NT2/D1 (cell line): ENCODE results near the gene LRRC4C.

Source experiments
- DNase-seq: peaks from one replicate; pipeline ENCODE4 v3.0.0-alpha.2; 2011; ENCODE audit warnings: low read depth, low spot score
- H3K27me3 ChIP-seq: 2 replicates; pipeline ENCODE4 v1.6.0; 2011; ENCODE audit warnings: mild to moderate bottlenecking; ENCODE audit not compliant: insufficient read length, insufficient read depth
- H3K36me3 ChIP-seq: 2 replicates; pipeline ENCODE4 v1.6.1; 2011; ENCODE audit warnings: mild to moderate bottlenecking, low read length, mixed read lengths; ENCODE audit not compliant: insufficient read depth, insufficient read length
- H3K4me1 ChIP-seq: 2 replicates; pipeline ENCODE4 v1.5.1; 2011; ENCODE audit not compliant: insufficient read depth, insufficient read length
- H3K4me3 ChIP-seq: 2 replicates; pipeline ENCODE4 v1.5.1; 2011; ENCODE audit warnings: low read depth; ENCODE audit not compliant: insufficient read length
- H3K9ac ChIP-seq: 2 replicates; pipeline ENCODE4 v1.6.0; 2011; ENCODE audit warnings: low read depth; ENCODE audit not compliant: insufficient read length
- H3K9me3 ChIP-seq: 2 replicates; pipeline ENCODE4 v1.5.1; 2011; ENCODE audit warnings: mild to moderate bottlenecking, low read length; ENCODE audit not compliant: insufficient read depth
- SUZ12 ChIP-seq: IDR thresholded peaks from 2 replicates; pipeline ENCODE4 v1.6.1; 2011; ENCODE audit not compliant: insufficient read length, insufficient read depth; ENCODE audit errors: extremely low read depth
- YY1 ChIP-seq: IDR thresholded peaks from 2 replicates; pipeline ENCODE4 v1.6.1; 2011; ENCODE audit not compliant: insufficient read length, insufficient read depth
- ZNF274 ChIP-seq: IDR thresholded peaks from 2 replicates; pipeline ENCODE4 v1.6.1; 2011; ENCODE audit warnings: mild to moderate bottlenecking, low read depth, low read length

The LRRC4C gene

DNA sequence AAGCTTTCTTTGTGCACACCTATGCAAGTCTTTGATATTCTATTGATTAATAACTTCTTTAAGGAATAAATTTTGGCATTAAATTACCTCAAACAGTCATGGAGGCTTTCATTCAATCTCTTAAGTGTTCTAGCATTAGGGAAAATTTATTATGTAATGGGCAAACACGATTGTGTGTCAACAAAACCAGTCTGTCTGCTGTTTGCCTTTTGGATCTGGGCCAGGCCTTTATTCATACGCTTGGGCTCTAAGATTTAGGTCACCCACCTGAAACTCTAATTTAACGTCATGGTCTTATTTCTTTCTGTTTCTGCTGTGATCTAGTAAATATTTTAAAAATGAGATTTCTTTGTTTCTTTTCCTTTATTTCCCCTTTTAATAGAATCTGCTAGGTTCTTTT is 1270.6 kb downstream of the LRRC4C start:
- DNase-seq = no peak
- Histone ChIP-seq H3K27me3 (no peaks in the 10 kb centered on the region), H3K9ac (no peak overlapping the region), H3K4me3 (no peak overlapping the region), H3K36me3 (no peaks in the 10 kb centered on the region), H3K9me3 (no peaks in the 10 kb centered on the region), H3K4me1 (peaks cover 2% of the 10 kb centered on the region)
- no peak for TF ChIP-seq SUZ12

DNA sequence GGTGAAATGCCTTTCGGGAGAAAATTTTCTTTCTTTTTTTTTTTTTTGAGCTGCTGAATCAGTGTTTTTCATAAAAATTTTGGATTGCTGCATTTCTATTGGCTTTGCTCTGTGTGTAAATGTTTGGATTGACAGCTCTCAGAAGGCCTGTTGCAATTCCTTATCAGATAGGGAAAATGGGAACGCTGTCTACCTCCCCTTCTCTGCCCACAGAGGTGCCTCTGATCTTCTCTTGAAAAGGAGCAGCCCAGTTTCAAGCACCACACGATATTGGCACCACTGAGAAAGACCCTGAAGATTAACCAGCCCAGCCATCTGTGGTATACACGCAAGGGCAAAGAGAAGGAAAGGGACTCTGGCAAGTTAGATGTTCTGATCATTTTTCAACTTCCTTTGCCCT is 1272.2 kb downstream of the LRRC4C start:
- H3K27me3 ChIP-seq = no peaks in the 10 kb centered on the region
- H3K4me3 ChIP-seq = no peak overlapping the region
- no peak overlapping the region for H3K9ac ChIP-seq
- TF ChIP-seq SUZ12 (no peak), ZNF274 (no peak), YY1 (no peak)
- no peaks in the 10 kb centered on the region for H3K9me3 ChIP-seq
- no peaks in the 10 kb centered on the region for H3K4me1 ChIP-seq
- H3K36me3 ChIP-seq = no peaks in the 10 kb centered on the region
- DNase-seq = no peak

DNA sequence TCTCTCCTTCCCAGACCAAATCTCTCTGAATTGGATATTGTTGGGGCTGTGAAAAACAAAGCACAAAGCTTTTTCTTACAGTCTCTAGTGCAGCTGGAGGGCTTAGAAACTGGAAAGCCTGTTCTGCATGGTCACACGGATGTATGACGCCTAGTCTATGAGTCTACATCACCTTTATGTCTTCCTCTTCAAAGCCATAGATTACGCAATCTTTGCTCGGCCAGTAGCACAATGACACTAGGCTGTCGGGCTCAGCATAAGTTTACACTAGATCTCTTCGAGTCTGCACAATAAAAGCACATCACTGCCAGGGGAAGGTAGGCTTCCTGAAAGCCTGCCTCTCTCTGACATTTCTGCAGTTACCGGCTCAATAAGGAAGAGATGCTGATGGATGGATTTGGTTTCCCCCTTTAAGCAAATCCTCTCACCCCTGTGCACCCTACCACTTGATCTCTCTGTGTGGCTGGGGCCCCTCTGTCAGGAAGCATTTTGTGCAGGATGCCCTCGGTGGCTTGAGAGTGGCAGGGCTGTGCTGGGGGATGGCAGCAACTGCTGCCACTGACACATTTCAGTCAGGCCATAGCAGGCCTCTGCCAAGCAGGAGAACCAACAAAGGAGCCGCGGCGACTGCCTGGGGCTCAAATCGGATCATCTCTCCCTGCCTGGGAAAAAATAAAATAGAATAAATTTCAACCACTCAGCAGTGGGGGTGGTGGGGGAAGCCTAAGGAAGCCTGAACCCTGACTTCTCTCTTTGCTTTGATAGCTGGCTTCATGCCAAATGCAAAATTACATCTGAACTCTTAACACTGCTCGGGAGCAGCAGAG is 1272.8 kb downstream of the LRRC4C start:
- no peaks in the 10 kb centered on the region for H3K4me1 ChIP-seq
- H3K9ac ChIP-seq = no peak overlapping the region
- no peaks in the 10 kb centered on the region for H3K27me3 ChIP-seq
- no peak for DNase-seq
- TF ChIP-seq YY1 (no peak), ZNF274 (no peak), SUZ12 (no peak)
- no peaks in the 10 kb centered on the region for H3K9me3 ChIP-seq
- H3K36me3 ChIP-seq = no peaks in the 10 kb centered on the region
- H3K4me3 ChIP-seq = no peak overlapping the region

DNA sequence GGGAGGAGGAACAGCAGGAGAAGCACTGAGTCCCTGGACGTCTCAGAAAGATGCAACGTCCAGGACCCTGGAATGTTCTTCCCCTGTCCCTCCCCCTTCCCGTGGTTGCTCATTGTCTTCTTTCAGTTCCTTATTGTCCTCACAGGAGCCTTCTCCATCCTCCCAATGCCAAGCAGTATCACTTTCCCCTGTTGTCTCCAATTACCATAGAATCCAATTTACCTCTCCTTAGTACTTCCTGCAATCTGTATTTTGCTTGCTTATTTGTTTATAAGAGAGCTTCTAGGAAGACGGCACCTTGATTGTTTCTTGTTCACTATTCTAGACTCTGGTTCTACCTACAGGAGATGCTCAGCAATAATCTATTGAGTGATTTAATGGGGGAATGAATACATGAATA is 1273.7 kb downstream of the LRRC4C start:
- Histone ChIP-seq H3K4me3 (no peak overlapping the region), H3K4me1 (no peaks in the 10 kb centered on the region), H3K36me3 (no peaks in the 10 kb centered on the region), H3K9ac (no peak overlapping the region), H3K9me3 (no peaks in the 10 kb centered on the region), H3K27me3 (no peaks in the 10 kb centered on the region)
- TF ChIP-seq ZNF274 (no peak), SUZ12 (no peak), YY1 (no peak)
- DNase-seq = no peak

DNA sequence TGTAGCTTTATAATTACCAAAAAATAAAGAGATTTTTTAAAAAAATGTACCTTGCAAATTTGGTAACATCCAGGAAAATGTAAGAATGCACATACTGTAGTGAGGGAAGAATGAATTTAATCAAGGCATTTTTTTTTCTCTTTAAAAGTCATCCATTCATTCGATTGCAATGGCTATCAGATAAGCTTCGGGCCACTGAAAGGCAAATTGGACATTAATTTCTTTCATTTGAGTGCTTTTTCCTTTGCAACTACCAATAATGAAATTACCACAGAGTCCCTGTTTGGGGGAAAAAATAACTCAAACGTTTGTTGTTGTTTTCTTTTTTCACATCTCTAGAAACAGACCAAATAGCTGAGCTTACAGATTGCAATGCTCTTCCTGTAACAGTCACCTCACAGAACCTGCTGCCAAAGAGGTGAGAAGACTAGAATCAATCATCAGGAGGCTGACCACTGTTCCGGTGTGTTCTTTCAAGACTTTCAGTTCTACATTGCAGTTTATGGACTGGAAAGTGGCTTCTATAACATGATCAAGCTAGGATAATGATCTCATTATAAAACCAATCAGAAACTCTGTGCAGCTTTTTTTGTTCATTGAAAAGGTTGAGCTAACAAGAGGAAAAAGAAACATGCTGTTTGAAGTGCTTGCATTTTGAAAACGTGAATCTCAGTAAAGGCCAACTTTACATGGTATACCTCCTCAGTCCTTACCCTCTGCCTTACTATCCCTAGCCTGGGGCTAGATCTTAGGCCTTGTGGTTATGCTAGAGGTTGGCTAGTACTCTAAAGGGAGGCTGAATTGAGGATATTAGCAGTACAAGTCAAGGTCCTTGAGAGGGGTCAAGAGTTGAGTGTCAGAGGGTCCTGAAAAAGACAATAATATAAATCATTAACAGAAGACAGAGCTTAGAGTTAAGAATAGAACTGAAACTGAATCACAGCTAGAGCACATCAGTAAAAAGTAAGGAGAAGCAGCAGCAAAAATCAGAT is 1276.1 kb downstream of the LRRC4C start:
- Histone ChIP-seq H3K4me1 (no peaks in the 10 kb centered on the region), H3K27me3 (no peaks in the 10 kb centered on the region), H3K4me3 (no peak overlapping the region), H3K9me3 (no peaks in the 10 kb centered on the region), H3K9ac (no peak overlapping the region), H3K36me3 (no peaks in the 10 kb centered on the region)
- DNase-seq = no peak
- TF ChIP-seq YY1 = no peak
- no peak for TF ChIP-seq ZNF274
- TF ChIP-seq SUZ12 = no peak

DNA sequence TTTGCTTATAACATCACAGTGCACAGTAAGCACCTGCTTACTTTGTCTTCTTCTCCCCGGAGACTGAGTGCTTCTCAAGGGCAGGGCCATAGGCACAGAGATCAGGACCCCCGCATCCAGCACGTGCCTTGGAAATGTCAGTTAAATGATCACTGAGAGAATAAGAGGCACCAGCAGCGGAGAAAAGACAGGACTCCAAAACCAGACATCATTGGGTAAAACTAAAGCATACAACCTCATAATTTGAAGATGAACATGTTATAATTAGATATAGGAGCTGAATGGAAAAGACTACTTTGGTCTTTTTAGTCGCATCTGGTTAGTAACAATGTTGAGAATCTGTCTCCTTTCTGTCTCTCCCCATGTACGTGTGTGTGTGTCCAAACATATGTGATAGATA is 1279.9 kb downstream of the LRRC4C start:
- H3K4me1 ChIP-seq = no peaks in the 10 kb centered on the region
- no peaks in the 10 kb centered on the region for H3K36me3 ChIP-seq
- H3K27me3 ChIP-seq = no peaks in the 10 kb centered on the region
- no peak for TF ChIP-seq SUZ12
- no peak for TF ChIP-seq ZNF274
- no peak for TF ChIP-seq YY1
- H3K4me3 ChIP-seq = no peak overlapping the region
- H3K9ac ChIP-seq = no peak overlapping the region
- no peak for DNase-seq
- no peaks in the 10 kb centered on the region for H3K9me3 ChIP-seq

DNA sequence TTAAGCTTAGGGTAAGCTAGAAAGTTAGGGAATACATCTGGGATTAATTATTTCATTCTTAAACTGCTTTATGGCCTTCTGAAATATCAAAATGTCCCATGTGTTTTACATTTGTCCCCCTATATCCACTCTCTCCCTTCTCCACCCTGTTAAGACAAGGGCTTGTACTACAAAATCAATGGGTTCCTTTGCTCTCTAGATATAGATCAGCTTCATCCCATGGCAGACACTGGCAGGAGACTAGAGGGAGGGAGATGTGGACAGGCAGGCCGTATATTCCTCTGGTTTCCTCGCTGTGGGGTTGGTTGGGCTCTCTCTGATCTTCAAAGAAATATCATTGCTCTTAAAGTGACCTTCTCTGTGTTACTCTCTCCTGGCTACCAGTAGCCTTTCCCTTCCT is 1281.0 kb downstream of the LRRC4C start:
- Histone ChIP-seq H3K36me3 (no peaks in the 10 kb centered on the region), H3K4me3 (no peak overlapping the region), H3K4me1 (no peaks in the 10 kb centered on the region), H3K27me3 (no peaks in the 10 kb centered on the region), H3K9me3 (no peaks in the 10 kb centered on the region), H3K9ac (no peak overlapping the region)
- TF ChIP-seq SUZ12 (no peak), ZNF274 (no peak), YY1 (no peak)
- no peak for DNase-seq
